Measurements from ENCODE around the gene CHCHD3. TPM values are rescaled to one million over a fixed set of nuclear protein-coding genes. Genes with fewer than 3 reads are reported as not detected.

The CHCHD3 gene
- total RNA-seq, 1 experiment from 2014 or later = 149 TPM

GRCh38 chr7:132999845-133000244 is 82.0 kb downstream of the CHCHD3 start:
- Histone ChIP-seq H3K27ac (ENCODE audit: low read length) (no peak overlapping the region), H2AFZ (ENCODE audit: low read length) (no peak overlapping the region), H3F3A (ENCODE audit: low read length, unreplicated experiment) (no peaks in the 10 kb centered on the region), H3K27me3 (ENCODE audit: low read length) (no peaks in the 10 kb centered on the region), H3K9me2 (replicated peaks; ENCODE audit: low read length) (no peaks in the 10 kb centered on the region), H3K4me3 (ENCODE audit: low read length) (no peak overlapping the region), H3K4me1 (ENCODE audit: insufficient read depth, low read length) (no peaks in the 10 kb centered on the region), H4K20me1 (ENCODE audit: low read length) (no peaks in the 10 kb centered on the region; the same call in 1 of the 2 replicates), H3K79me2 (ENCODE audit: low read length) (peaks cover 37% of the 10 kb centered on the region), H3K36me3 (ENCODE audit: low read depth, low read length) (no peaks in the 10 kb centered on the region), H3K4me2 (ENCODE audit: low read length) (no peak overlapping the region), H3K9ac (ENCODE audit: low read length) (no peak overlapping the region), H3K9me3 (ENCODE audit: low read length) (no peaks in the 10 kb centered on the region)
- no TSS peak for BruUV-seq (replicated peaks)
- POLR2A ChIA-PET (ENCODE audit: unreplicated experiment) = no interaction called here
- intact Hi-C loops (cut with micrococcal nuclease) = no loop called here
- DNase-seq (no peak), ATAC-seq (no peak)
- TF ChIP-seq EZH2phosphoT487 (IDR thresholded peaks at IDR 0.05; ENCODE audit: borderline replicate concordance, low read length) = no peak
- no peak for TF ChIP-seq EZH2 (IDR thresholded peaks at IDR 0.05; ENCODE audit: low read length, unreplicated experiment)
- no peak for TF ChIP-seq CTCF (conservative IDR thresholded peaks at IDR 0.05; ENCODE audit: low read depth, low read length)
- CTCF ChIA-PET = no interaction called here

- Histone ChIP-seq H3K4me3 (ENCODE audit: low read length) (no peak overlapping the region), H3K9ac (ENCODE audit: low read length) (no peak overlapping the region), H4K20me1 (ENCODE audit: low read length) (peaks cover under 1% of the 10 kb centered on the region; the same call in 1 of the 2 replicates), H3K27ac (ENCODE audit: low read length) (no peak overlapping the region), H3F3A (ENCODE audit: low read length, unreplicated experiment) (no peaks in the 10 kb centered on the region), H3K36me3 (ENCODE audit: low read depth, low read length) (no peaks in the 10 kb centered on the region), H3K4me1 (ENCODE audit: insufficient read depth, low read length) (no peaks in the 10 kb centered on the region), H3K4me2 (ENCODE audit: low read length) (no peak overlapping the region), H3K9me2 (replicated peaks; ENCODE audit: low read length) (no peaks in the 10 kb centered on the region), H3K79me2 (ENCODE audit: low read length) (peaks cover 43% of the 10 kb centered on the region), H3K9me3 (ENCODE audit: low read length) (no peaks in the 10 kb centered on the region), H2AFZ (ENCODE audit: low read length) (no peak overlapping the region), H3K27me3 (ENCODE audit: low read length) (no peaks in the 10 kb centered on the region)
- intact Hi-C loops (cut with micrococcal nuclease) = no loop called here
- DNase-seq = no peak
- ChIA-PET POLR2A (ENCODE audit: unreplicated experiment) (no interaction called here), CTCF (no interaction called here)
- no TSS peak for BruUV-seq (replicated peaks)
- no peak for ATAC-seq
- no peak for TF ChIP-seq EZH2phosphoT487 (IDR thresholded peaks at IDR 0.05; ENCODE audit: borderline replicate concordance, low read length)
- TF ChIP-seq CTCF (conservative IDR thresholded peaks at IDR 0.05; ENCODE audit: low read depth, low read length) = no peak
- TF ChIP-seq EZH2 (IDR thresholded peaks at IDR 0.05; ENCODE audit: low read length, unreplicated experiment) = no peak
These were observed 83.1 kb downstream of the CHCHD3 start for GRCh38 chr7:132998763-132999162.

GRCh38 chr7:132997505-132997904 is 84.4 kb downstream of the CHCHD3 start:
- H3K9me2 ChIP-seq (replicated peaks; ENCODE audit: low read length) = no peaks in the 10 kb centered on the region
- no peak overlapping the region for H3K4me3 ChIP-seq (ENCODE audit: low read length)
- H3K27ac ChIP-seq (ENCODE audit: low read length) = no peak overlapping the region
- ATAC-seq (no peak), DNase-seq (no peak)
- H2AFZ ChIP-seq (ENCODE audit: low read length) = no peak overlapping the region
- H3K27me3 ChIP-seq (ENCODE audit: low read length) = no peaks in the 10 kb centered on the region
- H3K9ac ChIP-seq (ENCODE audit: low read length) = no peak overlapping the region
- H4K20me1 ChIP-seq (ENCODE audit: low read length) = peaks cover 6% of the 10 kb centered on the region; the same call in 1 of the 2 replicates
- no peak overlapping the region for H3K4me2 ChIP-seq (ENCODE audit: low read length)
- peaks cover 54% of the 10 kb centered on the region for H3K79me2 ChIP-seq (ENCODE audit: low read length)
- H3K36me3 ChIP-seq (ENCODE audit: low read depth, low read length) = no peaks in the 10 kb centered on the region
- no TSS peak for BruUV-seq (replicated peaks)
- no peak for TF ChIP-seq EZH2phosphoT487 (IDR thresholded peaks at IDR 0.05; ENCODE audit: borderline replicate concordance, low read length)
- CTCF ChIA-PET = no interaction called here
- POLR2A ChIA-PET (ENCODE audit: unreplicated experiment) = no interaction called here
- no peaks in the 10 kb centered on the region for H3K4me1 ChIP-seq (ENCODE audit: insufficient read depth, low read length)
- no peaks in the 10 kb centered on the region for H3K9me3 ChIP-seq (ENCODE audit: low read length)
- no peaks in the 10 kb centered on the region for H3F3A ChIP-seq (ENCODE audit: low read length, unreplicated experiment)
- intact Hi-C loops (cut with micrococcal nuclease) = no loop called here
